ENCODE data around the gene NRXN3.
A peak's percentile ranks its signal among the peaks of the same experiment; 100 is the strongest.

Gene NRXN3

DNA sequence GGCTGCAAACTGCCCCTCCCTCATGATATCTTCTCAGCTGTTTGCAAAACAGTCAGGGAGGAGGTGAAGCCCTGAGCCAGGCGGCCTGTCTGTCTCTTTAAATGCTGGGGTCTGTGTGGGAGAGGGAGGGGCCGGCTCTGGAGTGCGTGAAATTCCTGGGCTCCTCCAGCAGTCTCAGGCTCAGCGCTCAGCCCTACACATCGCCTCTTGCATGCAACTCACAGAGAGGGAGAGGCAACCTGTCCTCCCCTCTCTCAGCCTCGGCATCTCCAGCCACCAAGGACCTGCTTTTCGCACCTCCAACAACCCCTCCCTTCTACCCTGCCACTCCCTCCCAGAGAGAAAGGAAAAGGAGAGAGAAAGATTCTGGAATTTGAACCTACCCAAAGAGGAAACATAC, at the start of gene NRXN3:
Gene NRXN3, plus strand, starts transcription at position 171 of the 400 bp plus-strand sequence. CDS start 72,721 bp downstream, outside the sequence.
- DNase-seq = no peak

- DNase-seq = no peak
These were observed 47.7 kb upstream of the NRXN3 start for GRCh38 chr14:78122436-78122835.

DNA sequence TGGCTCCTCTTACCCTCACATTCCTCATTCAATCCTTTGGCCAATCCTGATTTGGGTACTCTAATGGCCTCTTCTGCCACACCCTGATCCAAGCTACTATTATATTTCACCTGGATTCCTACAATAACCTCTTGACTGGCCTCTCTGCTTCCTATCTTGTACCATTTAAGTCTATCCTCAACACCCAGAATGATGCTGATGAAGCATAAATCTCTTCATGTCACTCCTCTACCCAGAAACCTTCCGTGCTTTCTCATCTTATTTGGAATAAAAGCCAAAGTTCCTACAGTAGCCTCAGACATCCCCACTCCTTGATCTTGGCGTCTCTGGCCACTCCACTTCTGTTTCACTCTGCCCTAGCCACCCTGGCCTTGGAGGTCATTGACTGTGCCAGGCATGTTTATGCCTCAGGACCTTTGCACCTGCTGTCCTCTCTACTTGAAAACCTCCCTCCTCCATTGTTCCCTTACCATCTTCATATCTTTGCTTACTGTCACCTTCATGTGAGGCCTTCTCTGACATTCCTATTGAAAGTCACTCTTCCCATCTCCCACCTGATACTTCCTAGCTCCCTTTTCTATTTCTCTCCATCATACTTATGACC, 46.4 kb upstream of the NRXN3 start:
- DNase-seq = no peak

DNA sequence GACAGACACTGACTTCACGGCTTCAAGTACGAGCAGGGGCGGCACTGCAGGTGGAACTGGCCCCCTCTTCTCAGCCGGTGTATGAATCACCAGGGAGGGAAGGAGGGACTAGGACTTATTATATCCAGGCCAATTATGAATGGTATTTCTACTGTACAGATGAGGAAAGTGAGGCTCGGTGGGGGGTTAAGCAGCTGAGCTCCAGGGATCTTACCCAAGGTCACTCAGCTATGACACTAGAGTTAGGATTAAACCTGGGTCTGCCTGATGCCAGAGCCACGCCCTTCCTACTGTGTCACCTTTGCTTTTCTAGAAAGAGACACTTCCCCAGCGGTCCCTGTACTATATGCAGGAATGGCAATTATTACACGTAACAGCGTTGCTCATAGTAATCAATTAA, 42.2 kb upstream of the NRXN3 start:
- no peak for DNase-seq

DNA sequence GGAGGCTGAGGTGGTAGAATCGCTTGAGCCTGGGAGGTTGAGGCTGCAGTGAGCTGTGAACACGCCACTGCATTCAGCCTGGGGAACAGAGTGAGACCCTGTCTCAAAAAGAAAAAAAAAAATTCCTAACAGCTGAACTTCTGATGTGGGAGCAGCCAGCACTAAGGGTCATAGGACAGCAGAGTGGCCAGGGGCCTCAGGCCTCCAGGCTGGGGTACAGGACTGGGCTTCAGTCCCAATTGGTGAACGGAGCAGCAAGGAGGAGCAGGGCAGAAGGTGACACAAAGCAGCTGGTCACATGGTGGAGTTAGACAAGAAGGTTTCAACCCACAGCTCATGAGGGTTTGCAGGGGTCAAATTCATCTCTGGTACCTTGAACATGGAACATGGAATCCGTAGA, 40.8 kb upstream of the NRXN3 start:
- DNase-seq = no peak

GRCh38 chr14:78130356-78130755, 39.8 kb upstream of the NRXN3 start:
- no peak for DNase-seq

DNA sequence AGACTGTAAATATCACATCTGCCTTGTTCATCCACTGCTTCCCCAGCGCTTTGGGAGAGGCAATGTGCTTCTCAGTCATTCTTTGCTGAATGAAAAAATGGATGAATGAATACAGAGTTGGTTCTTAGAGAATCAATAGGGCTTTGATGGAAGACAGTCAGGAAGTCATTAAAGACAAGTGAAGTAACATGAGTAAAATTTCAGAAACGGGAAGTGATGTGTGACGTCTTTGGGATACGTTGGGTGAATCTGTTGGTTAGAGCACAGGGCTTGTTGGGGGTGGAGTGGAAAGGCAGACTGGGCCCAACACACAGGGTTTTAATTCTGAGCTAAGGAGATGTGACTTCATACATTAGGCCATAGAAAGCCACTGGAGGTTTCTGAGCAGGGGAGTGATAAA, 39.0 kb upstream of the NRXN3 start:
- no peak for DNase-seq

DNA sequence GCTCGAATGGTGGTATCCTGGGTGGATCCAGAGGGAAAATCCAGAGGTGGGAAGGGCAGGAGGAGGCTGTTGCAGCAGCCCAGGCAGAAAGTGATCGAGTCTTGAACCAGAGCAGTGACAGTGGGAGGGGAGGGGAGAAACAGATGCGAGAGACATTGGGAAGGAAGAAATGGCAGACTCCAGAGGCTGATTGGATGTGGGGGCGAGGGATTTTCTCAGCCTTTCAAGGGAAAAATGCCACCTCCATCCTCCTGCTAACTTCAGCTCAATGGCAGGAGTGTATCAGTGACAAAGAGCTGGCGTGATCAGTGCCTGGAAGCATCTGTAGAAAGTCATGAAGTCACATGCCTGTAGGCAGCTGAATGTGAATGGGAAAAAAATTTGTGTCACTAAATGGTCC, 38.6 kb upstream of the NRXN3 start:
- DNase-seq = no peak

GRCh38 chr14:78135450-78135891, 34.7 kb upstream of the NRXN3 start:
- DNase-seq = peak; percentile 26

DNA sequence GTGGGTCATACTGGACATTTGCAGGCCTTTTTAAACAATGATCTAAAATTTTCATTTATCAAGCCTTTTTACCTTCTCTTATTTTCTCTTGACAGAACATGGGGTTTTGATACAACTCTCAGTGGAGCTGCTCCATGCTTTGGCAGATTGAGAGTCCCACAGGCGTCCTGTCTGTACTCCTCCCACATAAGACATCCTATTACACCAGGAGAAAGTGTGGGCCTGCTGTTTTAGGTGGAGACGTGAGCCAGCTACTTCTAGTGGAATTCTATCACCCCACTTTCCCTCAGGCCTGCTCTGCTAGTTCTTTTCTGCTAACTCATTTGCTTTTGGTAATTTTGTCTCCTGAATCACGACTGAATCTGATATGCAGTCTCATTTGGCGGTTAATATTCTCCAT, 33.5 kb upstream of the NRXN3 start:
- no peak for DNase-seq

DNA sequence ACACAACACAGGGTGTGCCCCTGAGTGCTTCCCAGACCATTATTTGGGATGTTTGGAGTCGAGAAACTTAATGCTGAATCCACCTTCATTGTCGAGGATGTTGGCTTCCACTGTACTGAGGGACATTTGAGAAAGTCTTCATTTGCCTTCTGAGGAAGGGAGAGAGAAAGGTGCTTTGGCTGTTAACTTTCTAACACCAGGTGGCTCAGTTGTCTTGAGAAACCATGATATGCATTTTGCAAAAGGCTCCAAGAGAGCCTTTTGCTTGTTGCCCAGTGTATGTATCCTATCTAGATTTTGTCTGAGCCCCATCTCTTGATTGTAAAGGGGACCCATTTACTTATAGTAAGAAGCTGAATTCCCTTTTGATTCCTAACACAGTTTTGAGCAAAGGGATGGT, 28.6 kb upstream of the NRXN3 start:
- DNase-seq = no peak

DNA sequence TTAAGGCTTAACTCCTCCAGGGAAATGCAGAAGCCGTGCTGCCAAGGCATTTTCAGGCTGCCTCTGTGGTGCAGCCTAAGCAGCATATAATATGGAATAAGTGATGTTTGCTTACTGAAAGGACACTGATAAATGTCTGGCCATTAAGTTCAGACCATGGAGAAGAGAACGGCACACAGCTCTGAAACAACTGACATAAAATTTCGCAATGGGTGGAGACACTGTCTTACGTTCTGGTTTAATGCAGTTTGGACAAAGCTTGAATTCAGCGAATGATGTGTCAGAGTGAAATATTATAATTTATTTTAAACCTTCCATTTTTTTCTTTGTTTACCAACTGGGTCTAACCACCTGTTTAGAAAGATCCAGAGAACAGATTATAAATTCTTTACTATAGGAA, 27.2 kb upstream of the NRXN3 start:
- no peak for DNase-seq

DNA sequence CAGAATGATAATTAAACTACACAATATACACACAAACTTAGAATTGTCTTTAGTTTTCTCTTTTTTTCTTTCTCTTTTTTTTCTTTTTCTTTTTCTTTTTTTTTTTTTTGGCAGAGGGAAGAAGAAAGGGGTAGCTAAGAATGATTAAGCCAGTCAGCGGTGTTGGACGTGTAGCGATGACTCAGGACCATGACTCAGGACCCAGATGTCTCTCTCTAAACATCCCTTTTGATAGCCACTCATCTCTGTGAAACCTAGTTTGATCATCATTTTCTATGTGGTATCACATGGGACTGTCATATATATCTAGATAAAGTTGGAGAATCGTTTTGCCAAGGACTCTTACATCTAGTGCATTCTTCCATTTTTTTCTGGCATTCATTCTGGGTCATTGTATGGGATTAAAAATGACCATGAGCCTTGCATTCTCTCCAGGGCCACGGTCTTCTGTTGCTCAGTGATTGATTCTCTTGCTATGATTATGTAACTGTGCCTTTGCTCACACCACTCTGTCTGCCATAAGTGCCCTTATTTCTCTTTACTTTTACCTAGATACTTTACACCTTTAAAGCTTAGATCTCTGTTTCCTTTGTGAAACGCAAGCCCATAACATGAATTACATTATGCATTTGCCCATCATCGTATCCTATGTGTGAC, 26.6 kb upstream of the NRXN3 start:
- DNase-seq = no peak

DNA sequence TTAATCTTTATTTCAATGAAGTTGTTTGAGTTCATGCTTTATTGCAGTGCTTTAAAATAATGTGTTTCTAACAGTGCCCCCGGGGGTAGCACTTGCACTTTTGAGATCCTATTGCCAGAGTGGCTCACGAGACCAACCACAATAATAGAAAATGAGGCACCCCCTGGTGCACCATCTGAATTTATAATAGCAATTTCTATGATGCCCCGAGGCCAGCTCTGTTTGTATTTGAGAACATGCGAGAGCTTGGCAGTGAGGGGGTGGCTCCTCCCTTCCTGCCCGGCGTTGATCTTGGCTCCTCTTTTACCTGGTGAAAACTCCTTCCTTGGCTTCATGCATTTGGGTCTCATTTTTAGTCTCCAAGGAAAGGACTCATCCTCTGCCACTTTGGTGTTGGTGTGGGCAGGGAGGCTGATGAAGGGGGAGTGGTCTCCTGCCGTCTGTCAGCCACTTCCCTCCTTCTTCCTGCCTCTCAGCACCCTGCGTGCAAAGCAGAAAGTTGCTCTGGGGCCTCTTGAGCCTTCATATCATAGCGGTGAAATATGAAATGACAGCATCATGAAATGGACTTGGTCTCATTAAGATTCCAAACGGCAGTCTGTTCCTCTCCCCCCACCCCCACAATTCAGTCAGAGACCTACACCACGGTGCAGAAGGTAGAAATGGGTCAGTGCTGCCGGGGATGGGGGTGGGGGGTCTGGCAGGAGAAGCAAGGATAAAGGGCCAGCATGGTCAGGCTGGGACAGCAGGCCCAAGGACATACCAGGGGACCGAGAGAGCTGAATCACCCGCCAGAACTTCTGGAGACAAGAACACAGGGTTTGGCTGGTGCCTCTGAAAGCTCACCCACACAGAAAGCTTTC, 17.7 kb upstream of the NRXN3 start:
- DNase-seq = no peak

GRCh38 chr14:78153064-78153341, 17.2 kb upstream of the NRXN3 start:
- DNase-seq = no peak

DNA sequence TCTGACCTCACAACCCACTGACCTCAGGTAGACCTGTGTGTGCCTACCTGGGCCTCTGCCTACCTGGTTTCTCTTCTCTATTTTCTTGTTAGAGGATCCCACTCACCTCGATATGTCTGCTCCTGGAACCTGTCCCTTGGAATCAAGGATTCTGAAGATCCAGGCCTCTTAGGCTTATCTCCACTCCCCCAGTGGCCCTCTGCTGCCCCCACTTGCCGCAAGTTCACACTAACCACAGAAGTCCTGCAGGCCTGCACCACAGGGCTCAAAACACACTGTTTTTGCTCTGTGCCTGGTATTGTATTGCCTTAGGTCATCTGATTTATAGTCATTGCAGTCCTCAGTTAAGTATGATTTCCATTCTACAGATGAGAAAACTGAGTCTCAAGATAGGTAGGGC, 15.3 kb upstream of the NRXN3 start:
- no peak for DNase-seq

- no peak for DNase-seq
These were observed 14.0 kb upstream of the NRXN3 start for GRCh38 chr14:78156196-78156595.

DNA sequence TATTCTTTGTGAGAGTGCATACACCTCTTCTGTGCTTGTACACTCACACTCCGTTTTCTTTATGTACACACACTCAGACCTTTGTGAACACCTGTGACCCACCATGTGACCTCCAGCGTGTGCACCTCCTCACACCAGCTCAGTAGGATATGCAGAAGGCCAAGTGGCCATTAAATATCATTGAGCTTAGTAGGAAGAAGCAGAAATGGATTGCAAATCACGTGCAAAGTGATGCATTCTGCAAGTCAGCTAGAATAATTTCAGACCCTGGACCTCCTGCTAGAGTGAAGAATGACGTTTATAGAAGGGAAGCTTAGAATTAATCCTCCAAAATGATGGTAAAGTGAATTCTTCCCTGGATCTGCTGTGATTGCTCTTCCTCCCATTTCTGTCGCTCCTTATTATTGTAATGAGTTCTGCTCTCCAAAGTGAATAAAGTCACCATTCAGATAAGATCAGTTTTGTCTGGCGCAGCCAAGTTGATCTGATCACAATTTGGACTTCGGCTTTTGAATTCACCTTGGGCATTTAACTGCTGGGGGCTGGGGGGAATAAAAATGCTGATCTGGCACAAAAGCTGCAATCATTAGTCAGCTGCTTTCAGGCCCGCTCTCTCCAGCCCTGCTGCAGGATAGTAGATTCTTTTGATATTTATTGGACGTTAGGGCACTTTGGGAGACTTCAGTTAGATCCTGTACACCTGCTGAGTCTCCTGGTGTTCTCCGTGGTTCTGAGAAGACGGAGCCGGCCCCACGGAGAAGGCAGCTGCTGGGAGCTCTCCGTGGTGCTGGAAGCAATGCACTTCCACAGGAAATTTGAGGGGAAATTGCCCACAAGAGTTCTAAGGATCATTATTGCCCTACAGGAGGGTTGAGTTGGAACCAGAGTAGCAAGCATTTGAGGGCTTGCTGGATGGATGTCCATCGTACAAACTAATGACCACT, 12.4 kb upstream of the NRXN3 start:
- DNase-seq = peak; percentile 25

DNA sequence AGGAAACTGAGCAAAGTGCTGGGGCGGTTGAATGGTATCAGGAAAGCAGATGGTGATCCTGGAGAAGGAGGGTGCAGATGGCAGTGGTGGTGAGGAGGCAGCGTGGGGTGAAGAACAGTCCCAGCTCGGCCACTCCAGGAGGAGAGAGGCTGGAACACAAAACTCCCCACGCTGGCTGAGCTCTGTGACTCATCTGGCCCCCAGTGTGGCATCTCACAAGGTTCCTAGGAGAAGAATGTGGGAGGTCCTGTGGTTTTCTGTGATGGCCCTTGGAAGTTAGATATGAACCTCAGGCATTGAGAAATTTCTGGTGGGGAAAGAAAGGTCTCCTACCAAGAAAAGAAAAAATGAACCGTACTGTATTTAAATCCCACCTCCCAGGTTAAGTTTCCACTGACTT, 8.0 kb upstream of the NRXN3 start:
- DNase-seq = no peak

- DNase-seq = peak; percentile 38
These were observed 5.8 kb upstream of the NRXN3 start for GRCh38 chr14:78164226-78164853.

DNA sequence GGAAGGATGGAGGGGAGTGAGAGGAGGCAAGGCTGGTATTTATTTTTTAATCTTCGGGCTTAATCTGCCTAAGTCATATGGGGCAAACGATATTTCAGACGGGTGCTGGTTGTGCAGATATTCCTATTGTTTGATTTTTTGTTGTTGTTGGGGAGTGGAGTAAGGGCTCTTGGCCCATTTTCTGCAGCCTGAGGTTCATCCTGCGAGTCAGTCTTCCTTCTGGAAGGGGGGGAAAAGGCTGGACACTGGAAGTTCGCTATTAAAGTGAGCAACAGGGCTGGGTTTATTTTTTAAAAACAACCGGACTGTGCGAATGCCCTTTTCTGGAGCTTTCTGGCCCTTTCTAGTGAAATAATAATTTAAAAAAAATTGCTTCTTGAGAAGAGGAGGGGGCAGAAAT, 2.3 kb downstream of the NRXN3 start:
- no peak for DNase-seq

DNA sequence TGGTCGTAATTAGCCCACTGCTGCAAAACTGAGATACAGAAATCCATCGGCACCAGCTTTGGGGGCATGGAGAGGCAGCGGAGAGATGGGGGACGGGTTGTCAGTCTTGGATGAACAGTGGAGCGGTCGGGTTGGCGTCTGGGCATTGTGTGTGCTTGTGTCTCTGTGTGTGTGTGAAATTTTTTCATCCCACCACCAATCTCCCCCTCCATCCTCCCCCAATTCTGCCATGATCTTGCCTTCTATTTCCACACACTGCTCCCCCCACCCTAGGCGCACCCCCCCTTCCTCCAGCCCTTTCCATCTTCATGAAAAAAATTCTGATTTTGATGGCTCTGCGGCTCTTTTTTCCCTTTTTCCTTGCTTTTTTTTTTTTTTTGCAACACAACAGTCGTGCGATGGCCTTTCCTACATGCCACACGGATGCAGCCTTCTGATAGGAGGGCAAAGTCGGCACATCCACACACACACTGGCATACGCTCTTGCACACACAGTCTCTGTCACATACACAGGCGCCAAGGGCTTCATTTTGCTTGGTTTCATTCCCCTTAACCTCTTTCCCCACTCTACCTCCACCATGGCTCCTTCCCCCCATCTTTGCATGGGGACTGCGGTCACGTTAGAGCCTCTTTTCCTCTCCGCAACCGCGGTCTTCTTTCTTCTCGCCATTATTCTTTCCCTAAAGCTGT, 3.3 kb downstream of the NRXN3 start:
- DNase-seq = no peak

Data from stimulated activated CD8-positive, alpha-beta memory T cell treated with anti-CD3 and anti-CD28 coated beads, Interleukin-4, amount 100 ng/mL, for 48 hours (primary cell).